ENCODE data around the gene METTL1.

DNA sequence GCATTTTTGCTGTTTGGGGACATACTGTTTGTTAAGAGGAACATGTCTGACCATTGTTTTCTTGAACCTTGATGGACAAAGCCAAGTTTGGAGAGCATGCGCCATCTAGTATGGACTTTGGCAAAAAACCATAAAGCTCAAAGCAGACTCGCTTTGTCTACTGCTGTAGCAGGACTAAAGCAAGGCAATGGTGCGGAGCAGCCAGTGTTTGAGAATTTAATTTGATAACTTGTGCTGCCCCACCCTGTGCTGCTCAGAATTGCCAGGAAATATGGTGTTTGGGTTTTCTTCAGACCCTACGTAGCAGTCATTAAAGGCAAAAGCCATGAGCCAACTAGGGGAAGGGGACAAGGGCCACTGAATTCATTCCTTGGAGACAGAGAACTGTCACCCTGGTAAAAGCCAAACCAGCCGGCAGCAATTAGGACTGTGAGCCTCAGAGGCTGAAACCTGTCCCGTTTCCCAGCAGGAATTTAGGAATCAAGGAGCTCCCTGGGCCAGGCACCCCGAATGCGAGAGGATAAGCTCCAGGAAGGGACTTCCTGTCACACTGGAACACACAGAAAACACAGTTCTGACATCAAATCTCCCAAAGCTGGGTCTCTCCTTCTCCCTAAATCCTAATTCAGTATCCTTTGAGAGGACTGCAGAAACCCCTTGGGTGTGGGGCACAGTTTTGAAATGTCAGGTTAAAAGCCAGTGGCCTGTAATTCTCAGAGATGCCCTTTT lies 45.5 kb upstream of the METTL1 start:
- TF ChIP-seq, protein P1, sequence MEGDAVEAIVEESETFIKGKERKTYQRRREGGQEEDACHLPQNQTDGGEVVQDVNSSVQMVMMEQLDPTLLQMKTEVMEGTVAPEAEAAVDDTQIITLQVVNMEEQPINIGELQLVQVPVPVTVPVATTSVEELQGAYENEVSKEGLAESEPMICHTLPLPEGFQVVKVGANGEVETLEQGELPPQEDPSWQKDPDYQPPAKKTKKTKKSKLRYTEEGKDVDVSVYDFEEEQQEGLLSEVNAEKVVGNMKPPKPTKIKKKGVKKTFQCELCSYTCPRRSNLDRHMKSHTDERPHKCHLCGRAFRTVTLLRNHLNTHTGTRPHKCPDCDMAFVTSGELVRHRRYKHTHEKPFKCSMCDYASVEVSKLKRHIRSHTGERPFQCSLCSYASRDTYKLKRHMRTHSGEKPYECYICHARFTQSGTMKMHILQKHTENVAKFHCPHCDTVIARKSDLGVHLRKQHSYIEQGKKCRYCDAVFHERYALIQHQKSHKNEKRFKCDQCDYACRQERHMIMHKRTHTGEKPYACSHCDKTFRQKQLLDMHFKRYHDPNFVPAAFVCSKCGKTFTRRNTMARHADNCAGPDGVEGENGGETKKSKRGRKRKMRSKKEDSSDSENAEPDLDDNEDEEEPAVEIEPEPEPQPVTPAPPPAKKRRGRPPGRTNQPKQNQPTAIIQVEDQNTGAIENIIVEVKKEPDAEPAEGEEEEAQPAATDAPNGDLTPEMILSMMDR (IDR thresholded peaks at IDR 0.05; ENCODE audit: insufficient read depth, low read length, poor library complexity, severe bottlenecking) = no peak
- no peak for TF ChIP-seq EZH2phosphoT487 (conservative IDR thresholded peaks at IDR 0.05; ENCODE audit: low read length)

All from SU-DHL-6 (cell line).